Fibroblast of the aortic adventitia (primary cell): ENCODE measurements around the gene GABPB1. TPM values are rescaled to one million over a fixed set of nuclear protein-coding genes. Genes with fewer than 3 reads are reported as not detected.

Source experiments
- DNase-seq: peaks from one replicate; pipeline ENCODE4 v3.0.0-alpha.2; 2010; ENCODE audit warnings: low read depth
- H3K4me3 ChIP-seq: 2 replicates; pipeline ENCODE4 v1.5.1; 2011; ENCODE audit warnings: low read depth, mild to moderate bottlenecking, control low read depth, low read length, moderate library complexity
- total RNA-seq: library from RNA; depleted of rRNA; stranded (reverse); fragments of >200 nt; gene quantifications from 2 replicates; pipeline ENCODE4 v1.2.3, GENCODE V29; 2012; ENCODE audit warnings: low replicate concordance
- TF ChIP-seq, protein P1 (sequence below): IDR thresholded peaks from 2 replicates; pipeline ENCODE4 v1.5.1; 2011; ENCODE audit warnings: mild to moderate bottlenecking, low read length, control low read depth, inconsistent platforms; ENCODE audit not compliant: insufficient read depth

GABPB1 gene
- total RNA-seq, 1 donor, result 31.9 TPM

- no peak for DNase-seq
- TF ChIP-seq, protein P1, sequence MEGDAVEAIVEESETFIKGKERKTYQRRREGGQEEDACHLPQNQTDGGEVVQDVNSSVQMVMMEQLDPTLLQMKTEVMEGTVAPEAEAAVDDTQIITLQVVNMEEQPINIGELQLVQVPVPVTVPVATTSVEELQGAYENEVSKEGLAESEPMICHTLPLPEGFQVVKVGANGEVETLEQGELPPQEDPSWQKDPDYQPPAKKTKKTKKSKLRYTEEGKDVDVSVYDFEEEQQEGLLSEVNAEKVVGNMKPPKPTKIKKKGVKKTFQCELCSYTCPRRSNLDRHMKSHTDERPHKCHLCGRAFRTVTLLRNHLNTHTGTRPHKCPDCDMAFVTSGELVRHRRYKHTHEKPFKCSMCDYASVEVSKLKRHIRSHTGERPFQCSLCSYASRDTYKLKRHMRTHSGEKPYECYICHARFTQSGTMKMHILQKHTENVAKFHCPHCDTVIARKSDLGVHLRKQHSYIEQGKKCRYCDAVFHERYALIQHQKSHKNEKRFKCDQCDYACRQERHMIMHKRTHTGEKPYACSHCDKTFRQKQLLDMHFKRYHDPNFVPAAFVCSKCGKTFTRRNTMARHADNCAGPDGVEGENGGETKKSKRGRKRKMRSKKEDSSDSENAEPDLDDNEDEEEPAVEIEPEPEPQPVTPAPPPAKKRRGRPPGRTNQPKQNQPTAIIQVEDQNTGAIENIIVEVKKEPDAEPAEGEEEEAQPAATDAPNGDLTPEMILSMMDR, result no peak
- H3K4me3 ChIP-seq, result no peak overlapping the region
Observed at GRCh38 chr15:50287324-50288116, 67.5 kb downstream of the GABPB1 start.

- H3K4me3 ChIP-seq, result no peak overlapping the region
- DNase-seq, result no peak
- TF ChIP-seq, protein P1, result no peak
Observed at GRCh38 chr15:50281427-50281826, 73.6 kb downstream of the GABPB1 start.

GRCh38 chr15:50280271-50280670 lies 74.7 kb downstream of the GABPB1 start:
- TF ChIP-seq, protein P1, result no peak
- DNase-seq, result no peak
- H3K4me3 ChIP-seq, result no peak overlapping the region

- H3K4me3 ChIP-seq, result no peak overlapping the region
- TF ChIP-seq, protein P1, result no peak
- DNase-seq, result no peak
Observed at GRCh38 chr15:50278496-50278895, 76.5 kb downstream of the GABPB1 start.

DNA sequence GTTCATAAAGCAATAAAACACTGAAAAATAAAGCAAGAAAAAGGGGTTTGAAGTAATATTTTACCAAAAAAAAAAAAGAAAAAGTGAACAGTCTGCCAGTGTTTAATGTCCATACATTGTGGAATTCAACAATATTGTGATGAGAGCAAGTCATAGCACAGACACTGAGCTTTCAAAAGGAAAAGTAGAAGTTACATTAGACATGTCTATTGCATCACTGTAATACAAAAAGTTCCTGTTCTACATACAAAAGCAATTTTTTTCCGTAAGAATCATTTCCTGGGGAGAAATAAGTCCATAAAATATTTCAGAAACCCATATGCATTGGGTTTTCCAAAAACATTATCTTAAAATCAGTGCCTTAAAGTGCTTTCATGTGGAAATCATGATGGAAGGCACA lies 77.6 kb downstream of the GABPB1 start:
- no peak for DNase-seq
- H3K4me3 ChIP-seq, result no peak overlapping the region
- TF ChIP-seq, protein P1, result no peak

DNA sequence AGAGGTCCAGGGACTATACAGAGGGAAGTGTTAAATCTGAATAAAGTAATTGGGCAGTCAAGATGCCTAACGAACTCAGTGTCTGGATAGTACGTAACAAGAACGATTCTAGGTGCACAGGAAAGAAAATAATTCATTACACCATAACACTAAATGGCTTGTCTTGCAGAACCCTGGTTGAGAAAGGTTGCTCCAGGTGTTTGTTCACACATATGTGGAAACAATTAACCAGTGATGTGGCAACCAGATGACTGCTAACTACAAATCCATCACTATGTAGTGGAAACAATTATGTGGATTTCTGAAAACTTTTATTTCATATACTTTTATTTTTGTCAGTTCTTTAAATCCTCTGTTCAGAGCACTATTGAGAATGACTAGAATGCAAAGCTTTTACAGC lies 79.1 kb downstream of the GABPB1 start:
- TF ChIP-seq, protein P1, result no peak
- H3K4me3 ChIP-seq, result no peak overlapping the region

DNA sequence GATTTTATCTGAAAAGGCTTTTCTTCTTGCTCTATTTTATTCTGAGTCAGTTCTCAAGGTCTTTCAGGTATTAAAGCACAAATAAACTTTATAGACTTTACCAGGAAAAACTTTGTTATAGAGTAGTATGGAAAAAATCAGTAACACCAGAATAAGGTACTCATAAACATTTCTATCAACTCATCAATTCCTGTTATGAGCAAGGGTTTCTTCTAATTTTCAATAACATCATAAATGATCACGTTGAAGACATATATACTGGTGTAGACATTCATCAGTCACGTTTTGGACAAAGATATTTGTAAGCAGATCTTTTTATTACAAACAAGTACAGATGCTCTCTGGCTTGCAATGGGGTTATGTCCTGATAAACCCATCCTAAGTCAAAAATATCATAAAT lies 79.9 kb downstream of the GABPB1 start:
- TF ChIP-seq, protein P1, result no peak
- no peak overlapping the region for H3K4me3 ChIP-seq
- no peak for DNase-seq

More for the DNA sequence above, 79.1 kb downstream of the GABPB1 start:
- DNase-seq, result no peak
